Fibroblast of pulmonary artery (primary cell): Measurements from ENCODE around the gene KIAA0930.

Source experiments
- DNase-seq: peaks from one replicate; pipeline ENCODE4 v3.0.0-alpha.2; 2010; ENCODE audit warnings: low read depth
- H3K4me3 ChIP-seq: replicated peaks from 2 replicates; pipeline ENCODE4 v1.5.1; 2011; ENCODE audit warnings: low read depth, mild to moderate bottlenecking, control low read depth, low read length, moderate library complexity
- CTCF ChIP-seq: IDR thresholded peaks from 2 replicates; pipeline ENCODE4 v1.5.1; 2011; ENCODE audit warnings: mild to moderate bottlenecking, control low read depth, low read length, inconsistent platforms; ENCODE audit errors: missing control alignments

Gene KIAA0930

DNA sequence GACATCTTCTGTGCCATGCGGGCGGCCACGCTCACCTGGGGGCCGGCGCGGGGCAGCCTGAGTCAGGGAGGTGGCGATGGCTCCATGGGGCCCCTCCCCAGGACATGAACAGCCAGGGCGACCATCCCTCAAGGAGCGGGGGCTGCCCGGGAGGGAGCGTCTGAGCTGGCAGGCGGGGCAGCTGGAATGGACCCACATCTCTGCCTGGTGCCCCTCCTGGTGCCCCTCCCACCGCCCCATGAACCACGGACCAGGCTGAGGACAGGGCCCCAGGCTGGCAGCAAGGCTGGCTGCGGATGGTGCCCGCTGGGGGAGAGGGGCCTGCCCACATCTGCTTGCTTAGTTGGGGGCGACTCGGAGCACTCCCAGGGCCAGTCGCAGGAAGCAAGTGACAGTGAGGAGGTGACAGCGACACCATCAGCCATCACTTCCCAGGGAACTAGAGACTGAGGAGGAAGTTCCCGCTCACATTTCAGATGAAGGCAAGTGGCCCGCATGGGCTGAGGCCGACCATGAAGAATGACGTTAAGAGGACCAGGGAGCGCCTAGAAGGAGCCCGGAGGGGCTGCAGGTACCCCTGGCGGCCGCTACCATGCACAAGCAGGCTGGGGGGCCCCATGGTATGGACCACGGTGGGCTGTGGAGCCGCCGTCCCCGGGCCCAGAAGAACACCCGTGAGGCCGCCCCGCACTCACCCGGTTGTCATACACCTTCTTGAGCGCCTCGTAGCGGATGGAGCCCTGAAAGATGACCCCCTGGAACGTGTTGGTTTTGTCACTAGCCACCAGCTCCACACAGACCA lies 37.3 kb downstream of the KIAA0930 start:
- DNase-seq: no peak
- no peak overlapping the region for H3K4me3 ChIP-seq
- TF ChIP-seq CTCF: no peak

- DNase-seq: no peak
- no peak for TF ChIP-seq CTCF
- no peak overlapping the region for H3K4me3 ChIP-seq
Measured at GRCh38 chr22:45202333-45203149, 38.2 kb downstream of the KIAA0930 start.

- H3K4me3 ChIP-seq: no peak overlapping the region
- DNase-seq: peak; percentile 77
- no peak for TF ChIP-seq CTCF
Measured at GRCh38 chr22:45201678-45202332, 38.9 kb downstream of the KIAA0930 start.

- no peak for TF ChIP-seq CTCF
- no peak overlapping the region for H3K4me3 ChIP-seq
- DNase-seq: peak; percentile 46
Measured at GRCh38 chr22:45200860-45201511, 39.7 kb downstream of the KIAA0930 start.

GRCh38 chr22:45200230-45200629 lies 40.5 kb downstream of the KIAA0930 start:
- no peak overlapping the region for H3K4me3 ChIP-seq
- DNase-seq: no peak
- no peak for TF ChIP-seq CTCF

GRCh38 chr22:45199723-45200122 lies 41.0 kb downstream of the KIAA0930 start:
- TF ChIP-seq CTCF: no peak

More at GRCh38 chr22:45199723-45200122, 41.0 kb downstream of the KIAA0930 start:
- DNase-seq: no peak
- H3K4me3 ChIP-seq: no peak overlapping the region
